ENCODE data around the gene GRIP2.

GRIP2 gene

GRCh38 chr3:14488286-14489041 is 51.7 kb downstream of the GRIP2 start:
- TF ChIP-seq CTCF (IDR thresholded peaks at IDR 0.05; ENCODE audit: control extremely low read depth, extremely low read depth, low read depth, missing control alignments) = no peak
- CTCF ChIA-PET = no interaction called here
- POLR2A ChIA-PET = interaction anchor here (0.5 kb wide), 1 partner anchor 610 kb away, joined by 7 read pairs; no protein-coding TSS in a partner anchor

GRCh38 chr3:14487821-14488220 is 52.3 kb downstream of the GRIP2 start:
- ChIA-PET CTCF (interaction anchor here (1.0 kb wide), 1 partner anchor 12 kb away, joined by 3 read pairs; no protein-coding TSS in a partner anchor), POLR2A (interaction anchor here (0.6 kb wide), 1 partner anchor 78 kb away, joined by 6 read pairs; no protein-coding TSS in a partner anchor)
- TF ChIP-seq CTCF (IDR thresholded peaks at IDR 0.05; ENCODE audit: control extremely low read depth, extremely low read depth, low read depth, missing control alignments) = no peak
- no peak for DNase-seq (ENCODE audit: extremely low spot score)

More at GRCh38 chr3:14488286-14489041, 51.7 kb downstream of the GRIP2 start:
- DNase-seq (ENCODE audit: extremely low spot score) = no peak

- CTCF ChIA-PET = interaction anchor here (1.0 kb wide), 1 partner anchor 13 kb away, joined by 3 read pairs; no protein-coding TSS in a partner anchor
- no peak for TF ChIP-seq CTCF (IDR thresholded peaks at IDR 0.05; ENCODE audit: control extremely low read depth, extremely low read depth, low read depth, missing control alignments)
- POLR2A ChIA-PET = no interaction called here
- DNase-seq (ENCODE audit: extremely low spot score) = no peak
Observed at GRCh38 chr3:14487086-14487485, 53.1 kb downstream of the GRIP2 start.

GRCh38 chr3:14486460-14486859 is 53.7 kb downstream of the GRIP2 start:
- POLR2A ChIA-PET = interaction anchor here (0.6 kb wide), 1 partner anchor 8 kb away, joined by 3 read pairs; no protein-coding TSS in a partner anchor
- CTCF ChIA-PET = interaction anchor here (1.1 to 2.0 kb wide), 3 partner anchors 10 to 25 kb away, joined by 4 read pairs; no protein-coding TSS in a partner anchor
- TF ChIP-seq CTCF (IDR thresholded peaks at IDR 0.05; ENCODE audit: control extremely low read depth, extremely low read depth, low read depth, missing control alignments) = no peak
- DNase-seq (ENCODE audit: extremely low spot score) = no peak

- TF ChIP-seq CTCF (IDR thresholded peaks at IDR 0.05; ENCODE audit: control extremely low read depth, extremely low read depth, low read depth, missing control alignments) = no peak
- ChIA-PET POLR2A (interaction anchor here (0.6 kb wide), 1 partner anchor 8 kb away, joined by 3 read pairs; no protein-coding TSS in a partner anchor), CTCF (interaction anchor here (1.1 to 2.0 kb wide), 3 partner anchors 10 to 26 kb away, joined by 4 read pairs; no protein-coding TSS in a partner anchor)
- DNase-seq (ENCODE audit: extremely low spot score) = no peak
Observed at GRCh38 chr3:14485981-14486380, 54.2 kb downstream of the GRIP2 start.

- DNase-seq (ENCODE audit: extremely low spot score) = no peak
- ChIA-PET CTCF (interaction anchor here (2.0 kb wide), 1 partner anchor 27 kb away, joined by 4 read pairs; no protein-coding TSS in a partner anchor), POLR2A (no interaction called here)
- no peak for TF ChIP-seq CTCF (IDR thresholded peaks at IDR 0.05; ENCODE audit: control extremely low read depth, extremely low read depth, low read depth, missing control alignments)
Observed at GRCh38 chr3:14484741-14485140, 55.4 kb downstream of the GRIP2 start.
